Fibroblast of skin of abdomen (primary cell): ENCODE results near the gene CGB3.
A peak's percentile ranks its signal among the peaks of the same experiment; 100 is the strongest.
"Not testable (repeated sequence)": the region's sequence is repeated elsewhere in the genome, so short reads cannot be mapped to it uniquely, and the experiment has no call there.

ENCODE experiments used
- DNase-seq: peaks from one replicate; pipeline ENCODE4 v3.0.0-alpha.2; 2013

CGB3 gene

GRCh38 chr19:49042177-49042576 is 18.0 kb upstream of the CGB3 start:
- DNase-seq: no peak

- DNase-seq: not testable (repeated sequence)
Measured at GRCh38 chr19:49039736-49040135, 15.6 kb upstream of the CGB3 start.

- peak; percentile 72 for DNase-seq
Measured at GRCh38 chr19:49038557-49039276, 14.6 kb upstream of the CGB3 start.

- DNase-seq: not testable (repeated sequence)
Measured at GRCh38 chr19:49038111-49038510, 14.0 kb upstream of the CGB3 start.

GRCh38 chr19:49036815-49037214 is 12.7 kb upstream of the CGB3 start, which contains the start of gene CGB1:
CGB1 (minus strand) TSS chr19:49036895; CDS start chr19:49036711, 184 bp downstream.
- not testable (repeated sequence) for DNase-seq

- DNase-seq: not testable (repeated sequence)
Measured at GRCh38 chr19:49031642-49032301, 7.6 kb upstream of the CGB3 start, which contains the start of gene CGB2. CGB2 (plus strand) TSS chr19:49031890; CDS start chr19:49032096, 206 bp downstream.

- DNase-seq: not testable (repeated sequence)
Measured at GRCh38 chr19:49030323-49030722, 6.2 kb upstream of the CGB3 start.

GRCh38 chr19:49029749-49030148 is 5.6 kb upstream of the CGB3 start:
- DNase-seq: peak; percentile 61

GRCh38 chr19:49028686-49029085 is 4.6 kb upstream of the CGB3 start:
- DNase-seq: not testable (repeated sequence)

GRCh38 chr19:49025599-49025998 is 1.5 kb upstream of the CGB3 start:
- DNase-seq: peak; percentile 36

- DNase-seq: not testable (repeated sequence)
Measured at GRCh38 chr19:49025088-49025487, 955 bp upstream of the CGB3 start.

GRCh38 chr19:49022116-49022515 is 2.0 kb downstream of the CGB3 start:
- no peak for DNase-seq

- no peak for DNase-seq
Measured at GRCh38 chr19:49020931-49021895, 2.9 kb downstream of the CGB3 start.

GRCh38 chr19:49020342-49020741 is 3.8 kb downstream of the CGB3 start:
- DNase-seq: no peak

GRCh38 chr19:49019242-49019932 is 4.7 kb downstream of the CGB3 start:
- peak; percentile 36 for DNase-seq

GRCh38 chr19:49018388-49019241 is 5.5 kb downstream of the CGB3 start:
- not testable (repeated sequence) for DNase-seq

GRCh38 chr19:49017666-49018351 is 6.3 kb downstream of the CGB3 start:
- peak; percentile 65 for DNase-seq

- no peak for DNase-seq
Measured at GRCh38 chr19:49017041-49017665, 7.0 kb downstream of the CGB3 start, which contains the start of gene LHB. LHB (minus strand) TSS chr19:49017091; CDS start chr19:49017081, 10 bp downstream.

GRCh38 chr19:49016067-49016839 is 7.9 kb downstream of the CGB3 start:
- DNase-seq: no peak
